Smooth muscle cell (in vitro differentiated cells): ENCODE results near the gene VPS26C. TPM values are rescaled to one million over a fixed set of nuclear protein-coding genes. Genes with fewer than 3 reads are reported as not detected.

Experiments
- DNase-seq: peaks from one replicate; lab custom pipeline; 2025; ENCODE audit not compliant: unreplicated experiment; lab: John Stamatoyannopoulos, UW
- H2AFZ ChIP-seq: fragments of 200-600 bp; sonication (generic); 2 replicates; pipeline ENCODE4 v1.6.0; 2016; ENCODE audit warnings: antibody characterized with exemption, low read depth, mild to moderate bottlenecking
- H3F3A ChIP-seq: fragments of 200-600 bp; sonication (generic); 2 replicates; pipeline ENCODE4 v1.6.0; 2017; ENCODE audit warnings: antibody characterized with exemption, low read depth
- H3K27ac ChIP-seq: fragments of 200-600 bp; sonication (generic); 2 replicates; pipeline ENCODE4 v1.5.1; 2016; ENCODE audit warnings: low read depth, mild to moderate bottlenecking
- H3K27me3 ChIP-seq: fragments of 200-600 bp; sonication (generic); 2 replicates; pipeline ENCODE4 v1.6.1; 2016; ENCODE audit warnings: low read depth, mild to moderate bottlenecking
- H3K36me3 ChIP-seq: fragments of 200-600 bp; sonication (generic); 2 replicates; pipeline ENCODE4 v1.5.1; 2016; ENCODE audit warnings: low read depth
- H3K4me1 ChIP-seq: fragments of 200-600 bp; sonication (generic); 2 replicates; pipeline ENCODE4 v1.5.1; 2016; ENCODE audit warnings: low read depth
- H3K4me2 ChIP-seq: fragments of 200-600 bp; sonication (generic); 2 replicates; pipeline ENCODE4 v1.6.0; 2016; ENCODE audit warnings: mild to moderate bottlenecking
- H3K4me3 ChIP-seq: fragments of 200-600 bp; sonication (generic); 2 replicates; pipeline ENCODE4 v1.5.1; 2016; ENCODE audit warnings: mild to moderate bottlenecking
- H3K79me2 ChIP-seq: fragments of 200-600 bp; sonication (generic); 2 replicates; pipeline ENCODE4 v1.6.0; 2016; ENCODE audit warnings: low read depth, mild to moderate bottlenecking
- H3K9ac ChIP-seq: fragments of 200-600 bp; sonication (generic); 2 replicates; pipeline ENCODE4 v1.6.0; 2016; ENCODE audit warnings: low read depth
- H3K9me3 ChIP-seq: fragments of 200-600 bp; sonication (generic); replicated peaks from 2 replicates; pipeline ENCODE4 v1.5.1; 2016; ENCODE audit warnings: low read depth
- H4K20me1 ChIP-seq: fragments of 200-600 bp; sonication (generic); 2 replicates; pipeline ENCODE4 v1.6.0; 2016; ENCODE audit warnings: low read depth
- WGBS: methylation state at CpG from one replicate; pipeline ENCODE4 v1.1.7; 2016; ENCODE audit warnings: low lambda C conversion rate; 5-methylcytosine and 5-hydroxymethylcytosine counted together
- polyA plus RNA-seq: library from polyadenylated mRNA; unstranded; fragments of >200 nt; fragmentation: Nextera tagmentation; extraction: Ambion mirVana; gene quantifications from 2 replicates; pipeline ENCODE4 v1.2.1, GENCODE V29; 2016
- total RNA-seq: library from RNA; depleted of rRNA; stranded (reverse); fragments of >200 nt; gene quantifications from 2 replicates; pipeline ENCODE4 v1.2.3, GENCODE V29; 2014
- TF ChIP-seq, protein P1 (sequence below): fragments of 200-600 bp; sonication (generic); IDR thresholded peaks from 2 replicates; pipeline ENCODE4 v1.5.1; 2017; ENCODE audit warnings: borderline replicate concordance, mild to moderate bottlenecking, antibody characterized with exemption; ENCODE audit not compliant: insufficient read depth, poor library complexity, severe bottlenecking

The VPS26C gene
- total and polyA plus RNA-seq, 2 experiments from 2014 or later = 31.7 to 50.3 TPM

DNA sequence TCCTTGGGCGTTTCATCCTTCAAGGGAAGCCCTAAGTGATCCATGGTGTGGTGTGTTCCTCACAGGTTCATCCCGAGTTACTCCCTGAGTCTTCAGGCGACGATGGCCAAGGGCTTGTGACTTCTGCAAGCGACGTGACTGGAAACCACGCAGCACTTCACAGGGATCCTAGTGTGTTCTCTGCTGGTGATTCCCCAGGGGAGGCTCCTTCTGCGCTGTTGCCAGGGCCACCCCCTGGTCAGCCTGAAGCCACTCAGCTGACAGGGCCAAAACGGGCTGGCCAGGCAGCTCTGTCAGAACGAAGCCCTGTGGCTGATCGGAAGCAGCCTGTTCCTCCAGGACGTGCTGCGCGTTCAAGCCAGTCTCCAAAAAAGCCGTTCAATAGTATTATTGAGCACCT lies 71.5 kb downstream of the VPS26C start:
- DNase-seq = no peak
- 98% methylated on average over 15 of the region's 15 CpGs for WGBS
- Histone ChIP-seq H4K20me1 (peaks cover 64% of the 10 kb centered on the region), H2AFZ (no peak overlapping the region), H3F3A (no peaks in the 10 kb centered on the region), H3K9ac (no peak overlapping the region), H3K4me2 (no peak overlapping the region), H3K4me1 (no peaks in the 10 kb centered on the region), H3K27me3 (no peaks in the 10 kb centered on the region), H3K27ac (no peak overlapping the region), H3K79me2 (peaks cover 4% of the 10 kb centered on the region), H3K9me3 (no peaks in the 10 kb centered on the region), H3K36me3 (peaks cover 34% of the 10 kb centered on the region), H3K4me3 (no peak overlapping the region)
- TF ChIP-seq, protein P1, sequence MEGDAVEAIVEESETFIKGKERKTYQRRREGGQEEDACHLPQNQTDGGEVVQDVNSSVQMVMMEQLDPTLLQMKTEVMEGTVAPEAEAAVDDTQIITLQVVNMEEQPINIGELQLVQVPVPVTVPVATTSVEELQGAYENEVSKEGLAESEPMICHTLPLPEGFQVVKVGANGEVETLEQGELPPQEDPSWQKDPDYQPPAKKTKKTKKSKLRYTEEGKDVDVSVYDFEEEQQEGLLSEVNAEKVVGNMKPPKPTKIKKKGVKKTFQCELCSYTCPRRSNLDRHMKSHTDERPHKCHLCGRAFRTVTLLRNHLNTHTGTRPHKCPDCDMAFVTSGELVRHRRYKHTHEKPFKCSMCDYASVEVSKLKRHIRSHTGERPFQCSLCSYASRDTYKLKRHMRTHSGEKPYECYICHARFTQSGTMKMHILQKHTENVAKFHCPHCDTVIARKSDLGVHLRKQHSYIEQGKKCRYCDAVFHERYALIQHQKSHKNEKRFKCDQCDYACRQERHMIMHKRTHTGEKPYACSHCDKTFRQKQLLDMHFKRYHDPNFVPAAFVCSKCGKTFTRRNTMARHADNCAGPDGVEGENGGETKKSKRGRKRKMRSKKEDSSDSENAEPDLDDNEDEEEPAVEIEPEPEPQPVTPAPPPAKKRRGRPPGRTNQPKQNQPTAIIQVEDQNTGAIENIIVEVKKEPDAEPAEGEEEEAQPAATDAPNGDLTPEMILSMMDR = no peak

DNA sequence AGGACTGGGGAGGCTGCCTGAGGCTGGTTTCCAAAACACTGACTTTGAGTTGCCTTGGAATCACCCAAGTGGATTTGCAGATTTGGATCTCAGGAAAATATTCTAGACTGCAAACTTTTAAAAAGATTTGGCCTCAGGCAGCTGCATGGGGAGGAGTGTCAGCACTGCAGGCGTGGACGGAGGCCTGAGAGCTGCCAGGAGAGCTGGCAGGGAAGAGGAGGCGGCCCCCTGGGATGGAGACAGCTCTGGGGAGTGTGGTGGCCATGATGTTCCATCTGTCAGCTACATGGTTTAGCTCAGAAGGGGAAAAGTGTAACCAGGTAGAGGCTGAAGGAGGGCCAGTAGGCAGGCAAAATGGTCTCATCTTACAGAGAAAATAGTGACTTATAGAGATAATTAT lies 72.1 kb downstream of the VPS26C start:
- TF ChIP-seq, protein P1 = no peak
- H4K20me1 ChIP-seq = peaks cover 61% of the 10 kb centered on the region
- H3K79me2 ChIP-seq = peaks cover 4% of the 10 kb centered on the region
- no peaks in the 10 kb centered on the region for H3F3A ChIP-seq
- peaks cover 29% of the 10 kb centered on the region for H3K36me3 ChIP-seq
- DNase-seq = no peak
- H2AFZ ChIP-seq = no peak overlapping the region
- H3K27me3 ChIP-seq = no peaks in the 10 kb centered on the region
- H3K27ac ChIP-seq = no peak overlapping the region
- 98% methylated on average over 3 of the region's 3 CpGs for WGBS
- H3K9ac ChIP-seq = no peak overlapping the region
- H3K4me1 ChIP-seq = no peaks in the 10 kb centered on the region
- no peak overlapping the region for H3K4me3 ChIP-seq
- no peak overlapping the region for H3K4me2 ChIP-seq
- H3K9me3 ChIP-seq = no peaks in the 10 kb centered on the region

DNA sequence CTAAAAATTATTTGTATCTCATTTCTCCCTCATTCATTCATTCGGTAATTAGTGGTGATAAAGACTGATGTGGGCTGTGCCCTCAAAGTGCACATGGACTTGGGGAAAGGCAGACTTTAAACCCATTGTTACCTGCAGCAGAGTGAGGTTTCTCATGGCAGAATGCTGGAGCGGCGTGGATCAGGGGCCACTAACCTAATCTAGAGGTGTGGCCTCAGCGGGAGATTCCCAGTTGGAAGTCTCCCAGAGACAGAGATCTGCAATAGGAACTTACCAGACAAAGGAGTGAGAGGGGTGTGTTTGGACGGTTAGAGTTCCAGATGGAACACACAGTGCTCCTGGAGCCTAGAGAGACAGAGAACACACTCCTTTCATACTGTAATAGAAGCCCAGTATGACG lies 73.5 kb downstream of the VPS26C start:
- Histone ChIP-seq H3K27me3 (no peaks in the 10 kb centered on the region), H2AFZ (no peak overlapping the region), H3K4me2 (no peak overlapping the region), H3K27ac (no peak overlapping the region), H3K9me3 (no peaks in the 10 kb centered on the region), H3K4me3 (no peak overlapping the region), H3F3A (no peaks in the 10 kb centered on the region), H3K79me2 (peaks cover 4% of the 10 kb centered on the region), H3K4me1 (no peaks in the 10 kb centered on the region), H4K20me1 (peaks cover 49% of the 10 kb centered on the region), H3K36me3 (peaks cover 40% of the 10 kb centered on the region), H3K9ac (no peak overlapping the region)
- 95% methylated on average over 6 of the region's 6 CpGs for WGBS
- no peak for DNase-seq
- TF ChIP-seq, protein P1 = no peak

DNA sequence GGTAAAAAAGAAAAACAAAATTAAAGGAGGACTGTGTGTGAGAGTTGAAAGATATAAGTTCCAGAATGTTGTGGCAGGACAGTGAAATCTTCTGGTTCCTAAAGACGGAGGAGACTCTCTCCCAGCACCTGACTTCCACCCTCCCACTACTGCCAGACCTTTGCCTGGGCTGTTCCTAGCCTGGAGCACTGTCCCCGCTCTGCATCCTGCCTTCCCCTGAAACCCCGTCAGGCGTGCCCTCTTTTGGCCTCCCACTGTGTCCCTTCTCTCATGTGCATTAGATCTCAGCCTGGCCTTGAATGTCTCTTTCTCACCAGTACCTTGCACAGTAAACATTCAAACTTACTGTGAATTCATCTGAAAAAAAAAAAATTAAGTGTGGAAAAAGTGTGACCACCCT lies 74.1 kb downstream of the VPS26C start:
- TF ChIP-seq, protein P1 = no peak
- peaks cover 37% of the 10 kb centered on the region for H3K36me3 ChIP-seq
- H2AFZ ChIP-seq = no peak overlapping the region
- 64% methylated on average over 4 of the region's 4 CpGs for WGBS
- H4K20me1 ChIP-seq = peaks cover 45% of the 10 kb centered on the region
- no peak overlapping the region for H3K27ac ChIP-seq
- no peaks in the 10 kb centered on the region for H3K9me3 ChIP-seq
- no peak overlapping the region for H3K4me2 ChIP-seq
- no peaks in the 10 kb centered on the region for H3K4me1 ChIP-seq
- no peak overlapping the region for H3K9ac ChIP-seq
- no peaks in the 10 kb centered on the region for H3F3A ChIP-seq
- H3K79me2 ChIP-seq = peaks cover 4% of the 10 kb centered on the region
- no peak for DNase-seq
- no peak overlapping the region for H3K4me3 ChIP-seq
- H3K27me3 ChIP-seq = no peaks in the 10 kb centered on the region
